Natural killer cell (primary cell): Measurements from ENCODE around the gene CACNG1. TPM values are rescaled to one million over a fixed set of nuclear protein-coding genes. Genes with fewer than 3 reads are reported as not detected.

ENCODE experiments used
- ATAC-seq, 3 donors: fragments of 150-1000 bp in 2 of 3; fragments of 200-7000 bp in 1 of 3; cut with Tn5 transposase; 1 replicate in 1 of 3; 2 replicates in 2 of 3; pipeline ENCODE4 v1.10.0; 2021; ENCODE audit warnings: mild to moderate bottlenecking in 2 of 3, moderate library complexity in 2 of 3
- DNase-seq, 2 donors: peaks; one replicate each; pipeline versions ENCODE4 v3.0.0 to v3.0.0-alpha.2; 2013 to 2021; ENCODE audit warnings: mixed read lengths in 1 of 2
- H3K27ac ChIP-seq: one replicate; pipeline ENCODE4 v1.5.1; 2013; ENCODE audit warnings: mild to moderate bottlenecking, low read length
- H3K27me3 ChIP-seq: one replicate; pipeline ENCODE4 v1.6.1; 2013; ENCODE audit warnings: low read length; ENCODE audit not compliant: control insufficient read depth, insufficient read depth
- H3K36me3 ChIP-seq: one replicate; pipeline ENCODE4 v1.6.1; 2013; ENCODE audit warnings: low read length; ENCODE audit not compliant: control insufficient read depth, insufficient read depth
- H3K4me1 ChIP-seq: one replicate; pipeline ENCODE4 v1.6.1; 2013; ENCODE audit warnings: low read length; ENCODE audit not compliant: control insufficient read depth, insufficient read depth
- H3K4me3 ChIP-seq: one replicate; pipeline ENCODE4 v1.5.1; 2013; ENCODE audit warnings: low read length
- H3K9me3 ChIP-seq: one replicate; pipeline ENCODE4 v1.6.1; 2013; ENCODE audit warnings: low read length; ENCODE audit not compliant: control insufficient read depth, insufficient read depth
- H3K27ac Mint-ChIP-seq, 2 donors: one replicate each; pipeline ENCODE4 v1.8.0; 2022; ENCODE audit warnings: mild to moderate bottlenecking in 2 of 2, mixed read lengths in 2 of 2, moderate library complexity in 1 of 2
- H3K27me3 Mint-ChIP-seq, 2 donors: one replicate each; pipeline ENCODE4 v1.8.0; 2022; ENCODE audit warnings: low read depth in 2 of 2, mixed read lengths in 2 of 2
- H3K36me3 Mint-ChIP-seq: one replicate; pipeline ENCODE4 v1.8.0; 2022; ENCODE audit warnings: mixed read lengths
- H3K4me1 Mint-ChIP-seq, 2 donors: one replicate each; pipeline ENCODE4 v1.8.0; 2022; ENCODE audit warnings: mixed read lengths in 2 of 2
- H3K4me3 Mint-ChIP-seq: one replicate; pipeline ENCODE4 v1.8.0; 2022; ENCODE audit warnings: mild to moderate bottlenecking, moderate library complexity, mixed read lengths
- H3K9me3 Mint-ChIP-seq, 2 donors: one replicate each; pipeline ENCODE4 v1.8.0; 2022; ENCODE audit warnings: mixed read lengths in 2 of 2
- WGBS: methylation state at CpG from one replicate; pipeline ENCODE4 v1.1.7; 2013; ENCODE audit warnings: missing lambda C conversion rate; ENCODE audit not compliant: insufficient coverage; 5-methylcytosine and 5-hydroxymethylcytosine counted together
- intact Hi-C: fragments of 100-400 bp; cut with micrococcal nuclease; formaldehyde crosslinking; loops from one replicate; pipeline ENCODE4 v1.14.2; 2022
- total RNA-seq, 4 donors: library from RNA; stranded (reverse); fragments of 120-200 nt in 1 of 4; gene quantifications; one replicate each; pipeline versions ENCODE4 v1.2.3 to v1.2.4, GENCODE V29; 2013 to 2022
- TF ChIP-seq, protein P1 (sequence below): fragments of 200-600 bp; IDR thresholded peaks from one replicate; pipeline ENCODE4 v1.8.0; 2022; ENCODE audit warnings: antibody characterized with exemption

Gene CACNG1
- total RNA-seq, 3 donors from 2014 or later (not counting 1 experiment from before 2014, with no cell fraction given) = not detected

- Histone ChIP-seq H3K27me3 (no peaks in the 10 kb centered on the region), H3K27ac (no peak overlapping the region), H3K36me3 (no peaks in the 10 kb centered on the region), H3K4me1 (no peaks in the 10 kb centered on the region), H3K9me3 (no peaks in the 10 kb centered on the region), H3K4me3 (no peak overlapping the region)
- no peaks in the 10 kb centered on the region for H3K9me3 Mint-ChIP-seq
- no peaks in the 10 kb centered on the region for H3K4me1 Mint-ChIP-seq
- DNase-seq (no peak), ATAC-seq (no peak)
- TF ChIP-seq, protein P1, sequence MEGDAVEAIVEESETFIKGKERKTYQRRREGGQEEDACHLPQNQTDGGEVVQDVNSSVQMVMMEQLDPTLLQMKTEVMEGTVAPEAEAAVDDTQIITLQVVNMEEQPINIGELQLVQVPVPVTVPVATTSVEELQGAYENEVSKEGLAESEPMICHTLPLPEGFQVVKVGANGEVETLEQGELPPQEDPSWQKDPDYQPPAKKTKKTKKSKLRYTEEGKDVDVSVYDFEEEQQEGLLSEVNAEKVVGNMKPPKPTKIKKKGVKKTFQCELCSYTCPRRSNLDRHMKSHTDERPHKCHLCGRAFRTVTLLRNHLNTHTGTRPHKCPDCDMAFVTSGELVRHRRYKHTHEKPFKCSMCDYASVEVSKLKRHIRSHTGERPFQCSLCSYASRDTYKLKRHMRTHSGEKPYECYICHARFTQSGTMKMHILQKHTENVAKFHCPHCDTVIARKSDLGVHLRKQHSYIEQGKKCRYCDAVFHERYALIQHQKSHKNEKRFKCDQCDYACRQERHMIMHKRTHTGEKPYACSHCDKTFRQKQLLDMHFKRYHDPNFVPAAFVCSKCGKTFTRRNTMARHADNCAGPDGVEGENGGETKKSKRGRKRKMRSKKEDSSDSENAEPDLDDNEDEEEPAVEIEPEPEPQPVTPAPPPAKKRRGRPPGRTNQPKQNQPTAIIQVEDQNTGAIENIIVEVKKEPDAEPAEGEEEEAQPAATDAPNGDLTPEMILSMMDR = no peak
- no peak overlapping the region for H3K4me3 Mint-ChIP-seq
- H3K27ac Mint-ChIP-seq = no peak overlapping the region
- no peaks in the 10 kb centered on the region for H3K36me3 Mint-ChIP-seq
- intact Hi-C loops = no loop called here
- WGBS = 85% methylated on average over 7 of the region's 7 CpGs
- H3K27me3 Mint-ChIP-seq = no peaks in the 10 kb centered on the region
These were observed 23.2 kb upstream of the CACNG1 start for GRCh38 chr17:67021196-67021595.

GRCh38 chr17:67021743-67022450 is 22.5 kb upstream of the CACNG1 start:
- no peak overlapping the region for H3K27ac ChIP-seq
- no peaks in the 10 kb centered on the region for H3K36me3 ChIP-seq
- DNase-seq (no peak), ATAC-seq (no peak)
- 84% methylated on average over 14 of the region's 16 CpGs for WGBS
- Mint-ChIP-seq H3K36me3 (no peaks in the 10 kb centered on the region), H3K9me3 (no peaks in the 10 kb centered on the region), H3K27me3 (no peaks in the 10 kb centered on the region), H3K4me1 (no peaks in the 10 kb centered on the region), H3K4me3 (no peak overlapping the region), H3K27ac (no peak overlapping the region)
- intact Hi-C loops = no loop called here
- no peaks in the 10 kb centered on the region for H3K4me1 ChIP-seq
- no peaks in the 10 kb centered on the region for H3K27me3 ChIP-seq
- no peak overlapping the region for H3K4me3 ChIP-seq
- no peaks in the 10 kb centered on the region for H3K9me3 ChIP-seq
- TF ChIP-seq, protein P1 = no peak

DNA sequence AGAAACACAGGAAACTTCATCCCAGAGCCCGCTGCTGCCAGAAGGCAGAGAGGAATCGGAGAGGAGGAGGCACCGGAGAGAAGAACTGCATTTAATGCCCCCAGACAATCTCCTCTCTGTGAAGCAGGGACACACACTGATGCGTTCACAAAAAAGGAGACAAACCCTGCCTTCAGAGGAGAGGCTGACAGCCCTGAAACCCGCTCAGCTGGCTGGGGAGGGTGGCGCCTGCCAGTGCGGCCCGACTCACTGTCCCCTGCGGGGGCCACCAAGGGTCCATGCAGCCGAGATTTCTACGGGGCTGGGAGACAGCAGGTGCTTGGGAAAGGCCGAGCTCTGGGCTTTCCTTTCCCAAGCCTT is 21.9 kb upstream of the CACNG1 start:
- Histone ChIP-seq H3K36me3 (no peaks in the 10 kb centered on the region), H3K4me3 (no peak overlapping the region), H3K27me3 (no peaks in the 10 kb centered on the region), H3K4me1 (no peaks in the 10 kb centered on the region), H3K27ac (no peak overlapping the region), H3K9me3 (no peaks in the 10 kb centered on the region)
- Mint-ChIP-seq H3K27ac (no peak overlapping the region), H3K4me3 (no peak overlapping the region), H3K27me3 (no peaks in the 10 kb centered on the region), H3K9me3 (no peaks in the 10 kb centered on the region), H3K36me3 (no peaks in the 10 kb centered on the region), H3K4me1 (no peaks in the 10 kb centered on the region)
- DNase-seq (no peak), ATAC-seq (no peak)
- intact Hi-C loops = no loop called here
- TF ChIP-seq, protein P1 = no peak
- WGBS = 88% methylated on average over 12 of the region's 12 CpGs

DNA sequence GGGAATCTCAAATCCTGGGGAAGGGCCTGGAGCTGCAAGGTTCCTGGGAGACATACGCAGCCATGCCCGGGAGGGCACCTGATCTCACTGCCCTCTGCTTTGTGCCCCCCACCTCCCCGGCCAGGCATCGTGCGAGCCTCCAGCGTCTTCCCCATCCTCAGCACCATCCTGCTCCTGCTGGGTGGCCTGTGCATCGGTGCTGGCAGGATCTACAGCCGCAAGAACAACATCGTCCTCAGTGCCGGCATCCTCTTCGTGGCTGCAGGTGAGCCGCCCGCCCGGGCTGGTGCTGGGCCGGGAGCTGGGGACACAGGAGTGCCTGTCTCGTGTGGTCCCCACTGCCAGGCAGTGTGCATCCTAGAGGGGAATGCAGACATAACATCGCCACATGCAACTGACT is 19.6 kb upstream of the CACNG1 start:
- TF ChIP-seq, protein P1 = no peak
- Histone ChIP-seq H3K36me3 (no peaks in the 10 kb centered on the region), H3K27me3 (no peaks in the 10 kb centered on the region), H3K4me1 (no peaks in the 10 kb centered on the region), H3K4me3 (no peak overlapping the region), H3K27ac (no peak overlapping the region), H3K9me3 (no peaks in the 10 kb centered on the region)
- ATAC-seq (no peak), DNase-seq (no peak)
- H3K9me3 Mint-ChIP-seq = no peaks in the 10 kb centered on the region
- no peaks in the 10 kb centered on the region for H3K4me1 Mint-ChIP-seq
- WGBS = 94% methylated on average over 17 of the region's 17 CpGs
- H3K4me3 Mint-ChIP-seq = no peak overlapping the region
- intact Hi-C loops = no loop called here
- H3K27ac Mint-ChIP-seq = no peak overlapping the region
- no peaks in the 10 kb centered on the region for H3K27me3 Mint-ChIP-seq
- no peaks in the 10 kb centered on the region for H3K36me3 Mint-ChIP-seq
